Brain microvascular endothelial cell (primary cell): Measurements from ENCODE around the gene LYAR.
"Not testable (repeated sequence)": the region's sequence is repeated elsewhere in the genome, so short reads cannot be mapped to it uniquely, and the experiment has no call there.

Experiments
- DNase-seq: peaks from one replicate; pipeline ENCODE4 v3.0.0-alpha.2; 2020
- H3K27ac ChIP-seq: fragments of 250-450 bp; sonication (Bioruptor Pico); 2 replicates; pipeline ENCODE4 v1.5.1; 2020; ENCODE audit warnings: mild to moderate bottlenecking, moderate library complexity
- H3K27me3 ChIP-seq: fragments of 250-450 bp; sonication (Bioruptor Pico); replicated peaks from 2 replicates; pipeline ENCODE4 v1.5.1; 2020; ENCODE audit warnings: mild to moderate bottlenecking
- H3K36me3 ChIP-seq: fragments of 250-450 bp; sonication (Bioruptor Pico); replicated peaks from 2 replicates; pipeline ENCODE4 v1.5.1; 2020; ENCODE audit warnings: mild to moderate bottlenecking
- H3K4me3 ChIP-seq: 2 replicates; pipeline ENCODE4 v1.5.1; 2011; ENCODE audit warnings: low read depth, mild to moderate bottlenecking, control low read depth, low read length, moderate library complexity
- in situ Hi-C: cut with HindIII; loops from 2 replicates; pipeline ENCODE4 v1.10.0; 2017; ENCODE audit warnings: low sequenced_read_pairs, low pct_ligation_motif_present
- TF ChIP-seq, protein P1 (sequence below): IDR thresholded peaks from 2 replicates; pipeline ENCODE4 v1.5.1; 2011; ENCODE audit warnings: low read depth, mild to moderate bottlenecking, moderate library complexity, low read length, control low read depth, inconsistent platforms; ENCODE audit errors: missing control alignments

The LYAR gene

DNA sequence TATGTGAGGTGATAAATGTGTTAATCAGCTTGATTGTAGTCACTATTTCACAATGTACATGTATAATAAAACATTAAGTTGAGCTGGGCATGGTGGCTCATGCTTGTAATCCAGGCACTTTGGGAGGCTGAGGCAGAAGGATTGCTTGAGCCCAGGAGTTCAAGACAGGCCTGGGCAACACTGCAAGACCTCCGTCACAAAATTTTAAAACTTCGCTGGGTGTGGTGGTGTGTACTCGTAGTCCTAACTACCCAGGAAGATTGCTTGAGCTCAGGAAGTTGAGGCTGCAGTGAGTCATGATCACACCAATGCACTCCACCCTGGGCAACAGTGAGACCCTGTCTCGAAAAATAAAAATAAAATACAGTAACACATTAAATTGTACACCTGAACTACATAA is 20.1 kb downstream of the LYAR start:
- DNase-seq = peak; percentile 77

DNA sequence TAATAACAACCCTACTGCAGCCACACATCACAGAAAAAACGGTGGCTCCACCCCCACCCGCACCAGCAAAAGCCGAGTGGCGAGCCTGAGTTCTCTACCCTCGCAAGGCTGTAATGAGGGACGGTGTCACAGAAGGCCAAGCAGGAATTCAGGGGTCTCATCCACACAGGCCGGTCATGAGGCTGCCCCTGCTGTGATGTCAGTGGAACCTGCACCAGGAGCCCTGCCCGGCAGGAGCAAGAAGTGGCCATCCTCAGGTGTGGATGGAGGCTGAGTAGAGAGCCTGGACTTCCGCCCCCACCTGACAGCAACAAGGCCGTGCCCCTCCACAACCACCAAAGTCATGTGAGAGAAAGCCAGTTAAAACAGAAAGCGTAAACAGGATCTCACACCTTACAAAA is 20.6 kb downstream of the LYAR start:
- in situ Hi-C loops = no loop called here
- H3K4me3 ChIP-seq = no peak overlapping the region
- H3K27me3 ChIP-seq = no peaks in the 10 kb centered on the region
- TF ChIP-seq, protein P1, sequence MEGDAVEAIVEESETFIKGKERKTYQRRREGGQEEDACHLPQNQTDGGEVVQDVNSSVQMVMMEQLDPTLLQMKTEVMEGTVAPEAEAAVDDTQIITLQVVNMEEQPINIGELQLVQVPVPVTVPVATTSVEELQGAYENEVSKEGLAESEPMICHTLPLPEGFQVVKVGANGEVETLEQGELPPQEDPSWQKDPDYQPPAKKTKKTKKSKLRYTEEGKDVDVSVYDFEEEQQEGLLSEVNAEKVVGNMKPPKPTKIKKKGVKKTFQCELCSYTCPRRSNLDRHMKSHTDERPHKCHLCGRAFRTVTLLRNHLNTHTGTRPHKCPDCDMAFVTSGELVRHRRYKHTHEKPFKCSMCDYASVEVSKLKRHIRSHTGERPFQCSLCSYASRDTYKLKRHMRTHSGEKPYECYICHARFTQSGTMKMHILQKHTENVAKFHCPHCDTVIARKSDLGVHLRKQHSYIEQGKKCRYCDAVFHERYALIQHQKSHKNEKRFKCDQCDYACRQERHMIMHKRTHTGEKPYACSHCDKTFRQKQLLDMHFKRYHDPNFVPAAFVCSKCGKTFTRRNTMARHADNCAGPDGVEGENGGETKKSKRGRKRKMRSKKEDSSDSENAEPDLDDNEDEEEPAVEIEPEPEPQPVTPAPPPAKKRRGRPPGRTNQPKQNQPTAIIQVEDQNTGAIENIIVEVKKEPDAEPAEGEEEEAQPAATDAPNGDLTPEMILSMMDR = no peak
- DNase-seq = no peak
- peak overlapping the region; percentile 76 for H3K27ac ChIP-seq
- peaks cover 13% of the 10 kb centered on the region for H3K36me3 ChIP-seq

More for the DNA sequence above, 20.1 kb downstream of the LYAR start:
- Histone ChIP-seq H3K4me3 (no peak overlapping the region), H3K27ac (peak overlapping the region; percentile 76), H3K36me3 (peaks cover 14% of the 10 kb centered on the region), H3K27me3 (no peaks in the 10 kb centered on the region)
- in situ Hi-C loops = no loop called here
- TF ChIP-seq, protein P1 = no peak

DNA sequence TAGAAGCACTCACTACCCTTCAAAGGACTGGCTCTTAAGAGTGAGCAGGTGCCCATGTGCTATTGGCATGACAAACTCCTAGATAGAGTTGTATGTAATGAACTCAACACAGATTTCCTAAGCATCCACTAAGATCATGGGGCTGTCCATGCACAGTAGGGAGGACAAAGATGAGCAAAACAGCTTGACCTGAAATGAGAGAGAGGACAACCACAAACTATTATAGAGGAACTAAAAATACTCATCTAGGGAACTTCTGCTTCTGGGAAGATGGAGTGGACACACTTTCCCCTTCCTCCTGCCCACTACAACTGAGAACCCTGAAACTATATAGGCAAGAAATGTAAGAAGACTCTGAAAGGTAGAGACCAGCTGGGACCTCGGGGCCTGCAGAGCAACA is 21.2 kb downstream of the LYAR start:
- no peak overlapping the region for H3K4me3 ChIP-seq
- H3K27me3 ChIP-seq = no peaks in the 10 kb centered on the region
- TF ChIP-seq, protein P1 = no peak
- DNase-seq = no peak
- in situ Hi-C loops = no loop called here
- H3K36me3 ChIP-seq = peaks cover 13% of the 10 kb centered on the region
- H3K27ac ChIP-seq = no peak overlapping the region

DNA sequence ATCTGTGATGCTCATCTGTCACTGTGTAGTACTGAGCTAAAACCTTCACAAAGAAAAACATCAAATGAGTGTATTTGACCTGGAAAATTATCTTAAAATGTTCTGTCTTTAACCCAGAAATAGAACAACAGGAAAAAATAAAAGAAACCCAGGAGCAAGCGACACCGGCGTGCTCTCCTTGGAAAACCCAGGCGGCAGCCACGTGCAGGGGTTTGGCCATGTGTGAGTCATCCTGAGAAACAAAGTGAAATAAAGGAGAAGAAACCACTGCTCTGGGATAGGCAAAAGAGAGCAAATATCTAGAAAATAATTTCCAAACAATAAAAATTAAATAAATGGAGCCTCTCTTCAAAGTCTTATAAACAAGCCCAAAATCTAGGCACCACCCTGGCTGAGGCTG is 22.0 kb downstream of the LYAR start:
- TF ChIP-seq, protein P1 = no peak
- no peak overlapping the region for H3K4me3 ChIP-seq
- in situ Hi-C loops = no loop called here
- H3K36me3 ChIP-seq = peaks cover 8% of the 10 kb centered on the region
- peak; percentile 12 for DNase-seq
- no peak overlapping the region for H3K27ac ChIP-seq
- no peaks in the 10 kb centered on the region for H3K27me3 ChIP-seq

DNA sequence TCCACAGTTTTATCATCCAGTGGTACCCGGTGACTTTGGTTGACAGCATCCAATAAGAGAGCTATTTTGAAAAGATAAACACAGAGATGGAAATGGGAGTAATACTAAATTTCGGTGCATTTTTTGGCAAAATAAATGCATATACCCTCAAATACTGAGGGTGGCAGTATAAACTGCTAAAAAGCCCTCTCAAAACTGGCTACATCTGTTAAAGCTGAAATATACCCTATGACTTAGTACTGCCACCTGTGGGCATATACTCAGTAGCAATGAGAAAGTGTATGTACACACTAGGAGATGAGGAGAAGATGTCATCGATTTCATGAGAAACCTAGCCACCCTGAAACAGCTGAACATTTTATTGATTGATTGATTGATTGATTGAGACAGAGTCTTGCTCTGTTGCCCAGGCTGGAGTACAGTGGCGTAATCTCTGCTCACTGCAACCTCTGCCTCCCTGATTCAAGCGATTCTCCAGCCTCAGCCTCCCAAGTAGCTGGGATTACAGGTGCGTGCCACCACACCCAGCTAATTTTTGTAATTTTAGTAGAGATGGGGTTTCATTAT is 29.7 kb downstream of the LYAR start:
- in situ Hi-C loops = no loop called here
- Histone ChIP-seq H3K4me3 (no peak overlapping the region), H3K36me3 (no peaks in the 10 kb centered on the region), H3K27ac (no peak overlapping the region), H3K27me3 (no peaks in the 10 kb centered on the region)
- DNase-seq = peak; percentile 35
- TF ChIP-seq, protein P1 = peak; percentile 45

DNA sequence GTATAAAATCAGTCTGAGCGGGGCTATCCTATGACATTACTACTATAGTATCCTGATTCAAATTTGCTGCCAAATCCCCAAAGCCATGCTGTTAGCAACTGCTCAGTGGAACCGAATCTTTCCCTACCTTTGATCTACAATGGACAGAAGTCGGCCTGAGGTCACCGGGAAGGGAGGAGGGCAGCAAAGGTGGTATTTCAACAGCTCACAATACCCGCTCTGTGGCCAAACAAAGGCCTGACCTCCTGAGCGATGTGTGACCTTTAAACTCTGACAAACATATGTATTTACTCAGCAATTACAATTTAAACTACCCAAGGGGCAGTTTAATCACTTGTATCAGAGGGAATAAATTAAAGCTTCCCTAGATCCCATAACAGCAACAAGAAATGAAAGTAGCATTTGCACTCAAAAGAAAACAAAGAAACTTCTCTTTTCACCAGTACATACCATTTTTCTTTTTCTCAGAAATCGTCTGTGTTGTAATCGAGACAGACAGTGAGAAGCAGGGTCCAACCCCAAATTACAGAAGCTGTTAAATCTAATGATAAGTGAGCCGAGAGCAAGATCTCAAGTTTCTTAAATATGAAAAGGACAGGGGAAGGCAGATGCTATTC is 30.4 kb downstream of the LYAR start:
- TF ChIP-seq, protein P1 = no peak
- Histone ChIP-seq H3K36me3 (no peaks in the 10 kb centered on the region), H3K4me3 (no peak overlapping the region), H3K27ac (no peak overlapping the region), H3K27me3 (no peaks in the 10 kb centered on the region)
- no peak for DNase-seq
- in situ Hi-C loops = no loop called here

DNA sequence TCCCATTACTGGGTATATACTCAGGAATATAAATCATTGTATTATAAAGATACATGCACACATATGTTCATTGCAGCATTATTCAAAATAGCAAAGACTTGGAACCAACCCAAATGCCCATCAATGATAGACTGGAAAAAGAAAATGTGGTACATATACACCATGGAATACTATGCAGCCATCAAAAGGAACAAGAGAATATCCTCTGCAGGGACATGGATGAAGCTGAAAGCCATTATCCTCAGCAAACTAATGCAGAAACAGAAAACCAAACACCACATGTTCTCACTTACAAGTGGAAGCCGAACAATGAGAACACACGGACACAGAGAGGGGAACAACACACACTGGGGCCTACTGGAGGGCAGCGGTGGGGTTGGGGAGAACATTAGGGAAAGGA is 32.2 kb downstream of the LYAR start:
- H3K27ac ChIP-seq, H3K27me3 ChIP-seq, H3K36me3 ChIP-seq, H3K4me3 ChIP-seq, DNase-seq, in situ Hi-C loops: not testable (repeated sequence)
